8988T (cell line): ENCODE measurements around the gene LDLRAD2.

Experiments used
- DNase-seq: peaks from one replicate; pipeline ENCODE4 v3.0.0; 2011

The LDLRAD2 gene

GRCh38 chr1:21843996-21844395, 31.9 kb downstream of the LDLRAD2 start:
- DNase-seq = no peak

GRCh38 chr1:21845646-21846641, 33.9 kb downstream of the LDLRAD2 start:
- no peak for DNase-seq

GRCh38 chr1:21847223-21848205, 35.4 kb downstream of the LDLRAD2 start:
- DNase-seq = no peak

GRCh38 chr1:21848524-21849174, 36.6 kb downstream of the LDLRAD2 start:
- no peak for DNase-seq

GRCh38 chr1:21849909-21850576, 38.0 kb downstream of the LDLRAD2 start:
- no peak for DNase-seq

- no peak for DNase-seq
These were observed 39.6 kb downstream of the LDLRAD2 start for GRCh38 chr1:21851430-21852250.

GRCh38 chr1:21852282-21853130, 40.4 kb downstream of the LDLRAD2 start:
- DNase-seq = no peak

- DNase-seq = no peak
These were observed 41.0 kb downstream of the LDLRAD2 start for GRCh38 chr1:21853131-21853427.

- no peak for DNase-seq
These were observed 42.2 kb downstream of the LDLRAD2 start for GRCh38 chr1:21854090-21854750.

- no peak for DNase-seq
These were observed 42.7 kb downstream of the LDLRAD2 start for GRCh38 chr1:21854751-21855131.

- no peak for DNase-seq
These were observed 43.4 kb downstream of the LDLRAD2 start for GRCh38 chr1:21855257-21856096.

GRCh38 chr1:21857142-21857839, 45.2 kb downstream of the LDLRAD2 start:
- no peak for DNase-seq

- DNase-seq = no peak
These were observed 46.0 kb downstream of the LDLRAD2 start for GRCh38 chr1:21857840-21858670.

- no peak for DNase-seq
These were observed 47.7 kb downstream of the LDLRAD2 start for GRCh38 chr1:21859669-21860179.

GRCh38 chr1:21860971-21861370, 48.9 kb downstream of the LDLRAD2 start:
- DNase-seq = no peak

GRCh38 chr1:21861602-21862429, 49.8 kb downstream of the LDLRAD2 start:
- no peak for DNase-seq
